Measurements from ENCODE around the gene R3HDM2.
"Not testable (repeated sequence)": the region's sequence is repeated elsewhere in the genome, so short reads cannot be mapped to it uniquely, and the experiment has no call there.

R3HDM2 gene

DNA sequence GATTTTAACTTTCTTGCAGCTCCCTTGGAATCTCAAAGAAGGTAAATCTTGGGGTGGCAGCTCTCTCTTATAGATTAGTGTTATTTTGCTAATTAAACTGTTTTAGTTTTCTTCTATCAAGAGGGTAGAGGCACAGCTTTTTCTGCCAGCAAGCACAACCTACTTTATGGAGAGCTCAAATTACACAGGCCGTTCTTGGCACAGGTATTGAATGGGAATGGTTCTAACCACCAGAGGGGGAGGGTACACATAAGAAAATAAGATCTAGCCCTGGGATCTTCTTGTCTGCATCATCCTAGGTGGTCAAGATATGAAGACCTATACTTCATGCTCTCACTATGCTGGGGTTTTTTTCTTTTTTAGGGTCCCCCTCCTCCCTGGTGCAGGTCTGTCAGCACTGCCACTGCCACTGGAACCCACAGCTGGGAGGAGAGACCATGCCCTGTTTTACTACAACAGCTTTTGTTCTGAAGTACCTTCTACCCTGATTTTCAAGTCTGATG, 131.3 kb downstream of the R3HDM2 start:
- Histone ChIP-seq H2AK5ac (ENCODE audit: low read depth, low read length) (no peak overlapping the region), H3K27me3 (ENCODE audit: control insufficient read depth in 3 of 3, insufficient read depth in 3 of 3, low read depth in 1 of 3, low read length in 3 of 3) (no peaks in the 10 kb centered on the region), H2BK15ac (ENCODE audit: low read length) (no peak overlapping the region), H3K36me3 (replicated peaks in 1 of 2; ENCODE audit: control insufficient read depth in 2 of 2, insufficient read depth in 2 of 2, low read length in 2 of 2) (peaks cover 4 to 79% of the 10 kb centered on the region in 2 donors), H4K91ac (ENCODE audit: low read depth, low read length, poor library complexity) (no peak overlapping the region), H3K14ac (ENCODE audit: low read length) (no peak overlapping the region), H3K27ac (replicated peaks; ENCODE audit: low read length) (no peak overlapping the region), H3K4me2 (ENCODE audit: insufficient read depth, low read length, poor library complexity, severe bottlenecking) (no peak overlapping the region), H2BK12ac (ENCODE audit: low read length) (no peak overlapping the region), H3K4me1 (ENCODE audit: control insufficient read depth in 2 of 2, insufficient read depth in 1 of 2, low read depth in 1 of 2, low read length in 2 of 2) (peaks cover 0 to 3% of the 10 kb centered on the region in 2 donors), H3K9me3 (replicated peaks in 1 of 2; ENCODE audit: control insufficient read depth in 2 of 2, insufficient read depth in 1 of 2, low read depth in 1 of 2, low read length in 2 of 2) (no peaks in the 10 kb centered on the region), H3K9ac (ENCODE audit: low read depth, low read length, poor library complexity) (no peak overlapping the region), H3K4ac (ENCODE audit: low read length) (no peak overlapping the region), H3K4me3 (ENCODE audit: low read length in 2 of 2) (no peak overlapping the region), H2BK120ac (ENCODE audit: low read depth, low read length) (no peak overlapping the region), H3K18ac (ENCODE audit: low read length) (no peak overlapping the region), H4K8ac (ENCODE audit: low read depth, low read length) (no peak overlapping the region), H2AFZ (ENCODE audit: low read length) (no peak overlapping the region), H2BK5ac (ENCODE audit: low read length) (no peak overlapping the region), H3K79me1 (ENCODE audit: low read depth, low read length) (no peaks in the 10 kb centered on the region), H3K23ac (ENCODE audit: low read depth, low read length, poor library complexity) (no peak overlapping the region)
- DNase-seq (ENCODE audit: low spot score) = no peak
- no CpG with 5 or more reads among the region's 1 CpG for WGBS, 2 donors (ENCODE audit: extremely low coverage in 2 of 2, insufficient read length in 2 of 2, insufficient replicate concordance in 1 of 2)

- no peaks in the 10 kb centered on the region for H3K9me3 ChIP-seq (replicated peaks in 1 of 2; ENCODE audit: control insufficient read depth in 2 of 2, insufficient read depth in 1 of 2, low read depth in 1 of 2, low read length in 2 of 2)
- H3K36me3 ChIP-seq (replicated peaks in 1 of 2; ENCODE audit: control insufficient read depth in 2 of 2, insufficient read depth in 2 of 2, low read length in 2 of 2) = peaks cover 6 to 94% of the 10 kb centered on the region in 2 donors
- no peak overlapping the region for H2BK120ac ChIP-seq (ENCODE audit: low read depth, low read length)
- no peak overlapping the region for H2BK12ac ChIP-seq (ENCODE audit: low read length)
- H4K91ac ChIP-seq (ENCODE audit: low read depth, low read length, poor library complexity) = no peak overlapping the region
- H3K79me1 ChIP-seq (ENCODE audit: low read depth, low read length) = no peaks in the 10 kb centered on the region
- no peak overlapping the region for H3K14ac ChIP-seq (ENCODE audit: low read length)
- H3K4me2 ChIP-seq (ENCODE audit: insufficient read depth, low read length, poor library complexity, severe bottlenecking) = no peak overlapping the region
- no peak for DNase-seq (ENCODE audit: low spot score)
- H3K18ac ChIP-seq (ENCODE audit: low read length) = no peak overlapping the region
- H3K23ac ChIP-seq (ENCODE audit: low read depth, low read length, poor library complexity) = no peak overlapping the region
- H2AFZ ChIP-seq (ENCODE audit: low read length) = no peak overlapping the region
- no peak overlapping the region for H3K27ac ChIP-seq (replicated peaks; ENCODE audit: low read length)
- H3K27me3 ChIP-seq (ENCODE audit: control insufficient read depth in 3 of 3, insufficient read depth in 3 of 3, low read depth in 1 of 3, low read length in 3 of 3) = no peaks in the 10 kb centered on the region
- no peak overlapping the region for H3K4me3 ChIP-seq (ENCODE audit: low read length in 2 of 2)
- H2BK15ac ChIP-seq (ENCODE audit: low read length) = no peak overlapping the region
- no peak overlapping the region for H3K9ac ChIP-seq (ENCODE audit: low read depth, low read length, poor library complexity)
- H3K4me1 ChIP-seq (ENCODE audit: control insufficient read depth in 2 of 2, insufficient read depth in 1 of 2, low read depth in 1 of 2, low read length in 2 of 2) = peaks cover 0 to 3% of the 10 kb centered on the region in 2 donors
- no peak overlapping the region for H3K4ac ChIP-seq (ENCODE audit: low read length)
- H4K8ac ChIP-seq (ENCODE audit: low read depth, low read length) = no peak overlapping the region
- H2BK5ac ChIP-seq (ENCODE audit: low read length) = no peak overlapping the region
- H2AK5ac ChIP-seq (ENCODE audit: low read depth, low read length) = no peak overlapping the region
- no CpG with 5 or more reads among the region's 4 CpGs for WGBS, 2 donors (ENCODE audit: extremely low coverage in 2 of 2, insufficient read length in 2 of 2, insufficient replicate concordance in 1 of 2)
Measured at GRCh38 chr12:57296291-57296690, 134.6 kb downstream of the R3HDM2 start.

- H3K27ac ChIP-seq (replicated peaks; ENCODE audit: low read length); H2BK120ac ChIP-seq (ENCODE audit: low read depth, low read length); H3K18ac ChIP-seq (ENCODE audit: low read length); H2BK5ac ChIP-seq (ENCODE audit: low read length); H3K9me3 ChIP-seq (replicated peaks in 1 of 2; ENCODE audit: control insufficient read depth in 2 of 2, insufficient read depth in 1 of 2, low read depth in 1 of 2, low read length in 2 of 2); H2BK12ac ChIP-seq (ENCODE audit: low read length); H4K8ac ChIP-seq (ENCODE audit: low read depth, low read length); H2BK15ac ChIP-seq (ENCODE audit: low read length); H3K4me2 ChIP-seq (ENCODE audit: insufficient read depth, low read length, poor library complexity, severe bottlenecking); H3K23ac ChIP-seq (ENCODE audit: low read depth, low read length, poor library complexity); H3K9ac ChIP-seq (ENCODE audit: low read depth, low read length, poor library complexity); H3K27me3 ChIP-seq (ENCODE audit: control insufficient read depth in 3 of 3, insufficient read depth in 3 of 3, low read depth in 1 of 3, low read length in 3 of 3); H3K4me1 ChIP-seq (ENCODE audit: control insufficient read depth in 2 of 2, insufficient read depth in 1 of 2, low read depth in 1 of 2, low read length in 2 of 2); H3K14ac ChIP-seq (ENCODE audit: low read length); H4K91ac ChIP-seq (ENCODE audit: low read depth, low read length, poor library complexity); H3K79me1 ChIP-seq (ENCODE audit: low read depth, low read length); H3K4ac ChIP-seq (ENCODE audit: low read length); DNase-seq (ENCODE audit: low spot score); H2AK5ac ChIP-seq (ENCODE audit: low read depth, low read length); H2AFZ ChIP-seq (ENCODE audit: low read length); H3K4me3 ChIP-seq (ENCODE audit: low read length in 2 of 2): not testable (repeated sequence)
- H3K36me3 ChIP-seq (replicated peaks in 1 of 2; ENCODE audit: control insufficient read depth in 2 of 2, insufficient read depth in 2 of 2, low read length in 2 of 2) = peaks cover 13 to 89% of the 10 kb centered on the region in 2 donors
- WGBS, 2 donors (ENCODE audit: extremely low coverage in 2 of 2, insufficient read length in 2 of 2, insufficient replicate concordance in 1 of 2) = no CpG with 5 or more reads among the region's 12 CpGs
Measured at GRCh38 chr12:57282073-57282472, 148.8 kb downstream of the R3HDM2 start.

DNA sequence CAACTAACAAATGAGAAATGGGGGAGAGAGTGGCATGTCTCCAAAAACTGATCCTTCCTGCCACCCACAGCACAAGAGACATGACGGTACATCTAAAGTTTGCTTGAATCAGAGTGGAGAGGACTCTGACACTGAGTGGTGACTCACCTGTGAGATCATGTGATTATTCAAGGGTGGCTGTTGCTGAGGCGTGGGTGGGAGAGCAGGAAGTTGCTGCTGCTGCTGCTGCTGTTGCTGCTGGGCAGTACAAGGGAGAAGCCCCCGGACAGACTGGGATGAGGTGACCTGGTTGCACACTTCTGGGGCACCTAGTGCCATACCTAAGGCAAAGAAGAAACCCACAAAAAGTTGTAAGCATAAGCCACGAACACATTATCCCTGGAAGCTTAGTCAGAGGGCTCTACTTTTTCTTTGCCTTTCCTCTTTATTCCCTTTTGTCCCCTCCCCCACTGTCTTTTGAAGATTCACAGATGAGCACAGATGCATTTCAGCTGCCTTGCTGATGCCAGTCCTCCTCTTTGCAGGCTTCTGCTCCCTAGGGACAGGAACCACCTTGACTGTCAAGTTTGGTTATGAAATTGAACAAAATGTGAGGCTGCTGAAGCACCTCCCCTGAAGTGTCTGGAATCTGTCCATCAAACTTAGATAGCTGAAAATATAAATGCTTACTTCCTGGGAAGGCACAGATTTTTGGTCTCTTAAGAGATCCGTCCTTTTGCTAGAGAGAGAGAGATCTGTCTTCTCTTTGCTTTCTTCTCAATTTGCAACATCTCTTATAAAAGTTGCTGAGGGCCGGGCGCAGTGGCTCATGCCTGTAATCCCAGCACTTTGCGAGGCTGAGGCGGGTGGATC, 150.4 kb downstream of the R3HDM2 start:
- Histone ChIP-seq H3K4ac (ENCODE audit: low read length) (no peak overlapping the region), H2BK15ac (ENCODE audit: low read length) (no peak overlapping the region), H3K9ac (ENCODE audit: low read depth, low read length, poor library complexity) (no peak overlapping the region), H3K4me2 (ENCODE audit: insufficient read depth, low read length, poor library complexity, severe bottlenecking) (no peak overlapping the region), H3K9me3 (replicated peaks in 1 of 2; ENCODE audit: control insufficient read depth in 2 of 2, insufficient read depth in 1 of 2, low read depth in 1 of 2, low read length in 2 of 2) (no peaks in the 10 kb centered on the region), H3K18ac (ENCODE audit: low read length) (no peak overlapping the region), H2BK5ac (ENCODE audit: low read length) (no peak overlapping the region), H4K91ac (ENCODE audit: low read depth, low read length, poor library complexity) (no peak overlapping the region), H3K79me1 (ENCODE audit: low read depth, low read length) (no peaks in the 10 kb centered on the region), H3K27ac (replicated peaks; ENCODE audit: low read length) (no peak overlapping the region), H2AFZ (ENCODE audit: low read length) (no peak overlapping the region), H3K4me3 (ENCODE audit: low read length in 2 of 2) (no peak overlapping the region), H3K36me3 (replicated peaks in 1 of 2; ENCODE audit: control insufficient read depth in 2 of 2, insufficient read depth in 2 of 2, low read length in 2 of 2) (peaks cover 11 to 81% of the 10 kb centered on the region in 2 donors), H2AK5ac (ENCODE audit: low read depth, low read length) (no peak overlapping the region), H2BK12ac (ENCODE audit: low read length) (no peak overlapping the region), H3K14ac (ENCODE audit: low read length) (no peak overlapping the region), H3K4me1 (ENCODE audit: control insufficient read depth in 2 of 2, insufficient read depth in 1 of 2, low read depth in 1 of 2, low read length in 2 of 2) (peaks cover 1 to 3% of the 10 kb centered on the region in 2 donors), H2BK120ac (ENCODE audit: low read depth, low read length) (no peak overlapping the region), H4K8ac (ENCODE audit: low read depth, low read length) (no peak overlapping the region), H3K27me3 (ENCODE audit: control insufficient read depth in 3 of 3, insufficient read depth in 3 of 3, low read depth in 1 of 3, low read length in 3 of 3) (no peaks in the 10 kb centered on the region), H3K23ac (ENCODE audit: low read depth, low read length, poor library complexity) (no peak overlapping the region)
- WGBS, 2 donors (ENCODE audit: extremely low coverage in 2 of 2, insufficient read length in 2 of 2, insufficient replicate concordance in 1 of 2) = no CpG with 5 or more reads among the region's 9 CpGs
- no peak for DNase-seq (ENCODE audit: low spot score)
